Stimulated activated CD4-positive, alpha-beta T cell treated with anti-CD3 and anti-CD28 coated beads, Interleukin-4, amount 100 ng/mL, for 1 hour (primary cell): ENCODE measurements around the gene WNT7A.

Experiments used
- DNase-seq: peaks from one replicate; pipeline ENCODE4 v3.0.0-alpha.2; 2020

Gene WNT7A

GRCh38 chr3:13791198-13792050 is 88.4 kb downstream of the WNT7A start:
- DNase-seq = no peak

DNA sequence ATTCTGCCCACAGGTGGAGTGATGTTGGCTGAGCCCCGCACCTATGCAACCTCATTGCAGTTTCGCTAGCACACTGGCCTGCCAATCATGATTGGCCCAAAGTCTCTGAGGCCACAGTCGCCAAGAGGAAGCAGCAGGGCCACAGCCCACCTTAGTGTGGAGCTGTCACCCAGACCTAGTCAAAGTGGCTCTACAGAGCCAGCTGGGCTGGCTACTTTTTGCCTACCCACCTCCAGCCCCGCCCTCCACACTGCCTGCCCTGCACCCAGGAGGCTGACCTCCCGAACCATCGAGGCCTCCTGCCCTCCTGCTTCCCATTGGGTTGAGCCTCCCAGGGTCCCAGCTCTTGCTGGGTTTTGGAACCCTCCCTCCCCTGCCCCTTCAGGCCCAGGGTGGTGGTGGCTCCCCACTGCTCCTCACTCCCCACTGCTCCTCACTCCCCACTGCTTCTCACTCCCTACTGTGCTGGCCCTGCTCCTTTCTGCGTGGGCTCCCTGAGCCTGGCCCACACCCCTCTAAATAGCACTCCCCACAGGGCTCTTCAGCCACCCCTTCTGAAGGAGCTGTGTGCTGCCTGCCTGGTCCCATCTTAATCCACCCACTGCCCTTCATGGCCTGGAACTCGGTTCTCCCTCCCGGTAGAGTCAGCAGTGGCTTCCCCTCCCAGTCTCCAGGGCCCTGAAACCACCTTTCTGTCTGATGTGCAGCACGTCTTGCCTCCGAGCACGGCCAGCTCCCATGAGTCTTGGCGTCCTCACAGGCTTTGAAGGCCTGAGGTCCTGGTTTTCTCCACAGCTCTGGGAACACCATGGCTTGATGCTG is 89.3 kb downstream of the WNT7A start:
- no peak for DNase-seq

DNA sequence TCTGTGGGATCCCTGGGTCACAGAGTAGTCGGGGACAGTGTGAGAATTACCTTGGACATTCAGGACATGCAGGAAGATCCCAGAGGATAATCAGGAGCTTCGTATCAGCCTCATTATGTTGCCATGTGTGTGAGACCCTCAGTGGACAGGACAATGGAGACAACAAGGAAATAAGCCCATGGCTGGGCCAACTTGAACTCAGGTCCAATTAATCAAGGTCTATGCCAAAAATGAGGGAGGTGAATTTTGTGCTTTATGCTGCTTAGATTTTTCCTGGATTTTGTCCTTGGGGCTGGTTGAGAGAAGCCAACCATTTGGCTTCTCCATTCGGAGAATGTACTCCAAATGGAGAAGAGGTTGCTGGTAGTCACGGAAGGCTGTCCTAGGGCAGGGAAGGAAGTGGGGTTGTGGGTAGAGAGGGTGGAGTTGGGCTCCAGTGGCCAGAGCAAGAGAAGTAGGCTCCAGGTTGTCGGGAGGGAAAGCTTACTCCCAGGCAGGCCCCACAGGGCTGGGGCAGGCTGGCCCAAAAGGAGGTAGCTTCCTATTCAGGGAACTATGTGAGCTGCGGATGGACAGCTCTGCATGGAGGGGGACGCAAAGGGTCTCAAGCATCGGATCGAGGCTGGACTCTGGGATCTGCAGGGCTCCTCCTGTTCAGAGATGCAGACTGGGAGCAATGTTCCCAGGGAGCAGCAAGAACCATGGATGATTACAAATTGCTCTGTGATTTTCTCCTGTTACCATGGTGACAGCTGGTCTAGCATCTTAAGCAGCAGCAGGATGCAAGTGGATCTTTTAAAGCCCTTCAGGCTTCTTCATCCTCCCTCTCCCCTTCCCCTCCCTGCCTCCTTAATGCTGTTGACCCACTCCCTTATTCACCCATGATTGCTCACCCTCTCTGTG is 91.1 kb downstream of the WNT7A start:
- DNase-seq = no peak

DNA sequence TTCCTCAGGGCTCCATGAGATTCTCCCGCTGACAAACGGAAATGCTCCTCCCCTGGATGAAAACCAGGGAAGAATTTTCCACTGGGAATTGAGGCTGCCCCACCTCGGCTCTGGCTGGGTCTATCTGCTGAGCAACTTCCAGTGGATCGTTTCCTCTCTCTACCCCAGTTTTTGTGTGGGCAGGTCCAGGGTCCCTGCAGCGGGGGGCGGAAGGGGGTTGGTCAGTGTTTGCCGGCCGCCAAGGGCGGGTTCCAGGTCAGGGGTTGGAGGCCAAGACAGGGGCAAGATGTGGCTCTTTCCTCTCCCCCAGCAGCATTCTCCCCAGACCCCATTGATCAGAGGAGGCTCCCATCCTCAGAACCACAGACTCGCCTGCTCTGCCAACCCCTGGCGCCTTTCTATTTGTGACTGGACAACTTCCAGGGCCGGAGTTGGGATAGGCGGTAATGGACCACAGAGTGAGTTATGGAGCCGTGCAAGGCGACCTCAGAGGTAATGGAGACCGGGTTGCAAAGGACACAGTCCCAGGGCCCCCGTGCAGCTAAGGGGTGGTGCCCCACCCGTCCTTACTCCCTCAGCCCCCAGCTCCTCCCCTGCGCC is 92.2 kb downstream of the WNT7A start:
- DNase-seq = no peak

DNA sequence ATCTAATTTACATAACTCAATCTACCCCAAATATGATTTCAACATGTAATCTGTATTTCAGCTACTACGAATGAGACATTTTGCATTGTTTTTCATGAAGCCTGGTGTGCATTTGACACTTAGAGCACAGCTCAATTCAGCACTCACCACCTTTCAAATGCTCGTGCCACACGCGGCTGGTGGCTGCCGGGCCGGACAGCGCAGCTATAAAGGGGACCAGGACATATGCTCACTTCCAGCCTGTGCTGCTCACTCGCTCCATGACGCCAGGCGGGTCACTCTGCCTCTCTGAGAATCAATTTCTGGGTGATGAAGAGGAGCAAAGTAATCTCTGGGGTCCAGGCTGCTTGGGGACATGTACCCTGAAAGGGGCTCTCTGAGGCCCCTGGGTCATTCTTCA is 93.1 kb downstream of the WNT7A start:
- DNase-seq = no peak

DNA sequence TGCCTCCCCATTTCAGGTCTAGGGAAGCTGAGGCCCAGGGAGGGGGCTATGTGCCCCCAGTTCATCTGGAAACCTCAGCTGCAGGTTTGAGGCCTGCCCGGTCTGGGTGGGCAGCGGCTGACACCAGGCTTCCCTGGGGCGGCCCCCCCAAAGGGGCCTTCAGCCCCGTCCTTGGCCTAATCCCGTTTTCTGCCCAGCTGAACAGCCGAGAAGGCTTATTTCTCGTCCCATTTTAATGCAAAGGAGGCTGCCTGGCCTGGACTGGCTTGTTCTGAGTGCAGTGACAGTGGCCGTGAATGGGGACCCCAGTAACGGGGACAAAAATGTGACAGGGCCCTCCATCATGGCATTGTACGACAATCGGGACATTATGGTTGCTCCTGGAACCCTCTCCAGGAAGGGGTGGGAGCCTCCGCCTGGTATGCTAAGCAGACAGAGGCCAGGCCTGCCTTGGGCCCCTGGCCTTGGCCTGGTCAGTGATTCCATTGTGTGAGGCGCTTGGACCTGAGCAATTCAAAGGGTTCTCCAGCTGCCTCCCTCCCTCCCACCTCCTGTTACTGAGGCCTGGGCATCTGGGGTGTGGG is 93.9 kb downstream of the WNT7A start:
- no peak for DNase-seq

DNA sequence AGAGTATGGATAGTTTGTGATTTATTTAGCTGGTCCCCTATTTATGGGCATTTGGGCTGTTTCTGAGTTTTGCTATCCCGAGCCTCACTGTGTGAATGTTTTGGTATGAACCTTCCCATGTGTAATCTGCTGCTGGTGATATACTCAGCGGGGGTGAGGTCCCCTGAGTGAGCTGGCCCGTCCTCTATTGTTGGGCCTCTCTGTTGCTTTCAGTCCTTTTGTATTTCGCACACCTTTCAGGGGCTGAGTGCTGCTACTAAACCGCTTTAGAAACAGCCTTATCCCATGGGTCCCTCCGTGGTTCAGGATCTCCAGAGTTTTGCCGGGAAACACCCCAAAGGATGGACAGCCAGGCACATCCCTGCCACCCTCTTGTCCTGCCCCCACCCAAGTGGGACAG is 94.5 kb downstream of the WNT7A start:
- no peak for DNase-seq

GRCh38 chr3:13783476-13783875 is 96.4 kb downstream of the WNT7A start:
- DNase-seq = no peak

GRCh38 chr3:13782501-13782900 is 97.4 kb downstream of the WNT7A start:
- no peak for DNase-seq

- no peak for DNase-seq
These were observed 98.5 kb downstream of the WNT7A start for GRCh38 chr3:13781417-13781816.

- DNase-seq = no peak
These were observed 99.3 kb downstream of the WNT7A start for GRCh38 chr3:13780432-13781176.

DNA sequence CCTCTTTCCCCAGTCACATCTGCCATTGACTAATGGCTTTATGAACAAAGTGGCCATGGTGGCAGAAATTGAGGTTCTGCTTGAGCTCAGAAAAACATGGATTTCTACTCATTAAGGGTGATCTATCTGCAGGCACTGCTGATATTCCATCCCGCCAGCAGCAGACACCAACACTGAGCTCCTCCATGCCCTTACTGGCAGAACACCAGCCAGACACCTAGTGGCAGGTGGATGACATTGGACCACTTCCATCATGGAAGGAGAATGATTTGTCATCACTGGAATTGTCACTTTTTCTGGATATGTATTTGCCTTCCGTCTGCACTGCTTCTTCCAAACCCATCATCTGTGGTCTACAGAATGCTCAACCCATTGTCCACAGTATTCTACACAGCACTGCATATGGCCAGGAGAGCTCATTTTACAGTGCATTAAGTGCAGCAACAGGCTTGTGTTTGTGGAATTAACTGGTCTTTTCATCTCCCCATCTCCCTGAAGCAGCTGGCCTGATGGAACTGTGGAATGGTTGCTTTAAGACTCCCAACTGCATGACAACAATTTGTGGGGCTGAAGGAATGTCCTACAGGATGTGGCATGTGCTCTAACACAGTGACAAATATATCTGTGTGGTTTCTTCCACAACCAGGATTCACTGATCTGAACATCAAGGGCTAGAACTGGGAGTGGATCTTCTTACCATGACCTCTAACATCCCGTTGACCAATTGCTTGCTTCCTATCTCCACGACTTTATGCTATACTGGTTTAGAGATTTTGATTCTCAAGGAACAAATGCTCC is 103.4 kb downstream of the WNT7A start:
- DNase-seq = no peak

DNA sequence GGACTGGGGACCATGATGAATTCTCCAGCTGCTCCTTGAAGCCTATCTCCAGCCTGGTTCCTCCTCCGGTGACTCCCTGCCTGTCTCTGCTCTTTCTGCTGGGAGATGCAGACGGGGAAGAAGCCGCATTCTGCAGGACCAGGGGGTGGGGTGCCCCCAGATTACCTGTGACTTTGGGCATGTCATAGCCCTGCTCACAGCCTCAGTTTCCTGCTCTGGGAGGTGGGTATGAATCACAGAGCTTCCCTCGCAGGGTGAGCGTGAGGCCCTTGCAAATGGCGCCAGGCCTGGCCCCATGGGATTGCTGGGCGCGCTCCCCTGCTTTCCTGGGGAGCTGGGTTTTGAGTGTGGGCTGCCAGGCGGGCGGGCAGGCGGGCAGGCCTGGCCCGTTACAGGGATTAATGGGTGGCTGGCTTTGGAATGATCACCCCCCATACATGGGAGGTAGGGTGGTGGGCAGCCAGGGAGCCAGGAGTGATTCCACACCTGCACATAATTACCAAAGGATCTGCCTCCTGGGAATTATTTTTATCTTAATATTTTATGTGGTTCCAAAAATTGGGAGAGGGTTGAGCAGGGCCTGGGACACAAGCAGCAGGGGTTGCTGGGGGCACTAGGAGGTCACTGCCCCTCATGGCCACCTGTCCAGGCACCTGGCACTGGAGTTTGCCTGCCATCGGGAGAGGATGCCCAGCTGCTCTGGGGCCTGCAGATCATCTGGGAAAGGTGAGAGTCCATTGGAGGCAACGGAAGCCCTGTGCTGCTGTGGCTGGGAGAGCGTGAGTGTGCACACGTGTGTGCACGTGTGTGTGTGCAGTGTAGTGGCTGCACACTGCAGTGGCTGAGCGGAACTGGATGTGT is 106.8 kb downstream of the WNT7A start:
- DNase-seq = no peak

- no peak for DNase-seq
These were observed 107.5 kb downstream of the WNT7A start for GRCh38 chr3:13772321-13772745.

DNA sequence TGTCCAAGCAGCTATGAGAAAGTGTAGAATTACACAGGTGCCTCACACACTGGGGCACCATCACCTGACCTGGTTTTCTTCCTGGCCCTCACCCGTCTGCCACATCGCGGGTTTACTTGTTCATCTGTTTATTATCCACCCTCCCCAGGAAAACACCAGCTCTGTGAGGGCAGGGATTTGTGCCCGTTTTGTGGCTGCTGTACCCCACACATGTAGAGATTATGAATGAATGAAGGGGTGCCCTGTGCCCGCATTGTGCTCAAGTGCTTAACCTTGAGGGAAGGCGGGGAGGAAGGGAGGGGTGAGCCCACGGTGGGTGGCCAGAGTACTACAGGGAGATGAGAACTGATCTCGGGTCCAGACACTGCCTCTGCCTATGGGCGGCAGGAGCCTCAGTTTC is 108.4 kb downstream of the WNT7A start:
- no peak for DNase-seq

DNA sequence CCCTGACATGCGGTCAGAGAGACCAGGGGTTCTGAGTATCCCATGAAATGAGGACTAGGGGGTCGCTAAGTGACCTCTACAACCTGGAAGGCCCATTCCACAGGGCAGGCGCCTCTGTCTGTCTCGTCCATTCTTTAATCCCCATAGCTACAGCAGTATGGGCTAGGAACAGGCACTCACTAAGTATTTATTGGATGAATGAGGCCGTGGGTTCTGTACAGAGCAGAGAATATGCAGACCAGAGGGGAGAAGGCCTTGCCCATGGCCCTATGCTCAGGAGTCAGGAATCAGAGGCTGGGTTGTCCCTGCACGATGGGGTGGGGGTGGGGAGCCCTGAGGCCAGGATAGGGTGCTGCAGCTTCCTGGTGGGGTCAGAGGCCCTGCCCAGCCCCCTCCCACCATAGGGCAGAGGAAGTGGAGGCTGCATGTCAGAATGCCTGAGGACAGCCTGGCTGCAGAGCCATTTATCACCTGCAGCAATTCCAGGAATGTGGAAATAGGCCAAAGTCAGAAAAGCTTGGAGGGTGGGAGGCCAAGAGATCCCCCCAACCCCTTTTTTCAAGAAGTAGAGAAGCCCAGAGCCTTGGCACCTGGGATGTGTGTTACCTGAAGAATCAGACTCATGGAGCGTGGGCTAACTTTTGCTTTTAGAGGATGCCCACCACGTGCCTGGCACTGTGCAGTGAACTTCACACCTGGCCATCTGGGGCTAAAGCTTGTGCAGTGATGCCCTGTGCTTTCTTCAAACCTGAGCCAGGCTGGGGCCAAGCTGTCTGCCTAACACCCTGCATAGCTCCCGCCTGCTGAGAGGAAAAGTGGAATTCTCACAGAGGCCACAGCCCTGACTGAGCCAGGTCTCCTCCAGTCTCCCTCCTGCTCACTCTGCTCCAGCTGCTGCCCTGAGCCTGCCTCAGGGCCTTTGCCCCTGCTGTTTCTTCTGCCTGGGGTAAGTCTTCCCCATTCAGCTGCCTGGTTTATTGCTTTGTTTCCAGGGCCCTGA is 109.4 kb downstream of the WNT7A start:
- no peak for DNase-seq

- no peak for DNase-seq
These were observed 110.4 kb downstream of the WNT7A start for GRCh38 chr3:13769422-13769821.

- DNase-seq = no peak
These were observed 111.4 kb downstream of the WNT7A start for GRCh38 chr3:13768453-13768852.
